PC-3 (cell line): ENCODE data around the gene MAN2A2.

Experiments used
- EZH2 ChIP-seq: fragments of 300-600 bp; sonication (generic); IDR thresholded peaks from one replicate; pipeline ENCODE4 v1.6.1; 2017; ENCODE audit warnings: antibody characterized with exemption, mild to moderate bottlenecking, low read length; ENCODE audit not compliant: unreplicated experiment
- TF ChIP-seq, protein P1 (sequence below): fragments of 300-600 bp; sonication (generic); conservative IDR thresholded peaks from 2 replicates; pipeline ENCODE4 v1.5.1; 2017; ENCODE audit warnings: antibody characterized with exemption, low read depth, mild to moderate bottlenecking, low read length

DNA sequence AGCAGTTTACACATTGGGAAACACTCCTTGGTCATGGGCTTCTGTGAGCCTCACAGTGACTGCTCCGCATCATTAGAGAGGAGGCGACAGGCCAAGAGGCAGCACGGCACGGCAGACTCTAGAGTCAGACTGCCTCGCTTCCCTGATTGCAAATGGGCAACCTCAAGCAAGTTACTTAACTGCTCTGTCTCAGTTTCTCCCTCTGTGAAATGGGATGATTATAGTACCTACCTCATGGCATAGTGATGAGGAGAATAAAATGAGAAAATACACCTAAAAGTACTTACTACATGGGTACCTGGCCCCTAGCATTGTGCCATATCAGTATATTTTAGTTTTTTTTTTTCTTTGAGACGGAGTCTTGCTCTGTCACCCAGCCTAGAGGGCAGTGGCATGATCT lies 47.6 kb downstream of the MAN2A2 start:
- TF ChIP-seq, protein P1, sequence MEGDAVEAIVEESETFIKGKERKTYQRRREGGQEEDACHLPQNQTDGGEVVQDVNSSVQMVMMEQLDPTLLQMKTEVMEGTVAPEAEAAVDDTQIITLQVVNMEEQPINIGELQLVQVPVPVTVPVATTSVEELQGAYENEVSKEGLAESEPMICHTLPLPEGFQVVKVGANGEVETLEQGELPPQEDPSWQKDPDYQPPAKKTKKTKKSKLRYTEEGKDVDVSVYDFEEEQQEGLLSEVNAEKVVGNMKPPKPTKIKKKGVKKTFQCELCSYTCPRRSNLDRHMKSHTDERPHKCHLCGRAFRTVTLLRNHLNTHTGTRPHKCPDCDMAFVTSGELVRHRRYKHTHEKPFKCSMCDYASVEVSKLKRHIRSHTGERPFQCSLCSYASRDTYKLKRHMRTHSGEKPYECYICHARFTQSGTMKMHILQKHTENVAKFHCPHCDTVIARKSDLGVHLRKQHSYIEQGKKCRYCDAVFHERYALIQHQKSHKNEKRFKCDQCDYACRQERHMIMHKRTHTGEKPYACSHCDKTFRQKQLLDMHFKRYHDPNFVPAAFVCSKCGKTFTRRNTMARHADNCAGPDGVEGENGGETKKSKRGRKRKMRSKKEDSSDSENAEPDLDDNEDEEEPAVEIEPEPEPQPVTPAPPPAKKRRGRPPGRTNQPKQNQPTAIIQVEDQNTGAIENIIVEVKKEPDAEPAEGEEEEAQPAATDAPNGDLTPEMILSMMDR, result no peak
- no peak for TF ChIP-seq EZH2
